SK-N-MC (cell line): ENCODE data around the gene IRF5.

Experiments used
- DNase-seq: peaks from one replicate; pipeline ENCODE4 v3.0.0-alpha.2; 2011; ENCODE audit warnings: low read depth, low spot score
- H3K27ac ChIP-seq: fragments of 200-600 bp; sonication (generic); 2 replicates; pipeline ENCODE4 v1.5.1; 2016; ENCODE audit warnings: mixed run types
- H3K36me3 ChIP-seq: fragments of 200-600 bp; sonication (generic); 2 replicates; pipeline ENCODE4 v1.6.1; 2017; ENCODE audit warnings: antibody characterized with exemption, low read length, mixed read lengths; ENCODE audit not compliant: insufficient read depth
- H3K4me3 ChIP-seq: fragments of 200-600 bp; sonication (generic); 2 replicates; pipeline ENCODE4 v1.5.1; 2016
- H3K9ac ChIP-seq: fragments of 200-600 bp; sonication (generic); 2 replicates; pipeline ENCODE4 v1.8.0; 2017; ENCODE audit warnings: mixed run types, mixed read lengths; ENCODE audit not compliant: insufficient read length
- H3K9me3 ChIP-seq: fragments of 200-600 bp; sonication (generic); 2 replicates; pipeline ENCODE4 v1.6.1; 2017; ENCODE audit warnings: low read depth, mild to moderate bottlenecking, antibody characterized with exemption, low read length, moderate library complexity, mixed read lengths
- EZH2 ChIP-seq: fragments of 200-600 bp; sonication (generic); IDR thresholded peaks from one replicate; pipeline ENCODE4 v1.6.1; 2017; ENCODE audit warnings: antibody characterized with exemption
- FOXP2 ChIP-seq: optimal IDR thresholded peaks from 2 replicates; pipeline ENCODE3; 2011; ENCODE audit warnings: mild to moderate bottlenecking, moderate library complexity; ENCODE audit not compliant: insufficient read depth; ENCODE audit errors: extremely low read length, control extremely low read depth
- POLR2AphosphoS5 ChIP-seq: IDR thresholded peaks from 2 replicates; pipeline ENCODE4 v1.6.1; 2012; ENCODE audit warnings: mild to moderate bottlenecking, low read depth, low read length, borderline replicate concordance

Gene IRF5

DNA sequence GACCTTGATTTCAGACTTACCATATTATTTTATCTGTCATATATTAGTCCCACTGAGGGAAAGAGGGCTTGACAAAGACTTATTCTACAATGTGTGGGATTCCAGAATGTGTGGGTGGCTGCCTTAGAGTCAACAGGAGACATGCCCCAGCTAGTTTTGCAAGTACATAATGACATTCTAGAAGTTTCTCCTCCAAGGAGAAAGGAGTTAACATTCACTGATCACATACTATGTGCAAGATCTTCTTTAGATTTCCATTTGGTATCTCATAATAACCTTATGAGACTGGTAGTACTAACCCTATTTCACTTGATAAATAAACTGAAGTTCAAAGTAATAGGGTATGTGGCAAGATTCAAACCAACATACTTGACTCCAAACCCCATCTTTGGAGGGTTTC, 25.2 kb downstream of the IRF5 start:
- Histone ChIP-seq H3K9me3 (no peaks in the 10 kb centered on the region), H3K9ac (no peak overlapping the region), H3K27ac (no peak overlapping the region), H3K36me3 (peaks cover 70% of the 10 kb centered on the region), H3K4me3 (no peak overlapping the region)
- TF ChIP-seq EZH2, result no peak
- TF ChIP-seq FOXP2, result no peak
- no peak for TF ChIP-seq POLR2AphosphoS5
- DNase-seq, result no peak

DNA sequence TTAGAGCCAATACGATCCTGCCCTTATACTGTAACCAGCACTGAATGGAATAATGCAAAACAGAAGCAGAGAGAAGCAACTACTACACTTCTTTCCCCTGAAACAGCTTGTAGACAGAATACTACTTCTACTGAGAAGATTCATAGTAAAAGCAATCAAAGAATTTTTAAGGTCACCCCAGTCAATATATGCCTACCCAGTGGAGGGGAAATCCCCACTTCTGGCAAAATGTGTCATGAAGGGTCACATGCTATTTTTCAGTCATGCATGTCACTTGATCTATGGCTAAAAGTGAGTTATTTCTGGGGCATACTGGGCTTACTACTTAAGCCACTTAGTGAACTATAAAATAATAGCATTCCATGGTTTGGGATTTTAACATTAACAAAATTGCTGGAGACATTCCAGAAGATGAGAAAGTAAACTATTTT, 25.6 kb downstream of the IRF5 start:
- no peaks in the 10 kb centered on the region for H3K9me3 ChIP-seq
- no peak for DNase-seq
- H3K4me3 ChIP-seq, result no peak overlapping the region
- TF ChIP-seq EZH2, result no peak
- no peak for TF ChIP-seq POLR2AphosphoS5
- no peak for TF ChIP-seq FOXP2
- H3K27ac ChIP-seq, result peak overlapping the region; percentile 55; the same call in 1 of the 2 replicates
- H3K36me3 ChIP-seq, result peaks cover 72% of the 10 kb centered on the region
- no peak overlapping the region for H3K9ac ChIP-seq

DNA sequence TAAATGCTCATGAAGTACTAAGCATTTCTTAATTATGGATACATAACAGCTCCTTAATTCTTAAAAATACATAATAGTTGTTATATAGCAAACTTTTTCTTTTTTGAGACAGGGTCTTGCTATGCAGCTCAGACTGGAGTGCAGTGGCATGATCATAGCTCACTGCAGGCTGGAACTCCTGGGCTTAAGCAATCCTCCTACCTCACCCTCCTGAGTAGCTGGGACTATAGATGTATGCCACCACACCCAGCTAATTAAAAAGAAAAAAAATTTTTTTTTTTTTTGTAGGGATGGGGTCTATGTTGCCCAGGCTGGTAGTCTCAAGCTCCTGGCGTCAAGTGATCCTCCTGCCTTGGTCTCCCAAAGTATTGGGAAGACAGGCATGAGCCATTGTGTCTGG, 30.9 kb downstream of the IRF5 start:
- no peak overlapping the region for H3K9ac ChIP-seq
- no peaks in the 10 kb centered on the region for H3K9me3 ChIP-seq
- H3K4me3 ChIP-seq, result no peak overlapping the region
- TF ChIP-seq POLR2AphosphoS5 (no peak), EZH2 (no peak), FOXP2 (no peak)
- no peak for DNase-seq
- no peak overlapping the region for H3K27ac ChIP-seq
- H3K36me3 ChIP-seq, result peaks cover 87% of the 10 kb centered on the region

DNA sequence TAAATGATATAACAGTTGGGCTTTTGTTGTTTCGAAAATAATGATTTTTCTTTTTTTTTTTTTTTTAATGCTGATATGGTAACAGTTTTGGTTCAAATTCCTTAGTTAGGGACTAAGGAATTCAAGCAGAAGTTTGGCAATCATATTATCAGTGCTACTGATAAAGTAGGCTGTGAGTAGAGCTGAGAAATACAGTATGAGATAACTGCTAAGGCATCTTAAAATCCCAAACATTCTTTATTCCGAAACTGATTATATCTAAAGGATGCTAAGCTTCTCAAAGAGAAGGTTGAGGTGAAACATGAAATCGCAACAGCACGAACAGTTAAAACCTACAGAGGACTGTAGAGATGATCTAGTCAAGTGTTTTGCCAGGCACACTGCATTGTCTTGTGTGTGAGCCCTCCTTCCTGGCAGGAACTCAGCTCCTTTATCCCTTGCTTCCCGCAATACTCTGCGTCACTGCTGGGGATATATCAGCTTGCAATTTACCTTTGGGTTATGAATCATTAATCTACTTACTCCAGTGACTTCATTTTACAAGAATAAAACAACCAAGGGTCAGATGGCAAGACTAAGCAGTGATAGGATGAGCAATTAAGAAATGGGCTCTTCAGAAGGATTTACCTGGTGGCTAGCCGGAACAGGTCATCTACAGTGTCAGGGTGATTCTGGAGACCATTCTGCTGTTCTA, 36.7 kb downstream of the IRF5 start:
- no peak for TF ChIP-seq EZH2
- no peak for TF ChIP-seq POLR2AphosphoS5
- no peak for TF ChIP-seq FOXP2
- peaks cover 84% of the 10 kb centered on the region for H3K36me3 ChIP-seq

DNA sequence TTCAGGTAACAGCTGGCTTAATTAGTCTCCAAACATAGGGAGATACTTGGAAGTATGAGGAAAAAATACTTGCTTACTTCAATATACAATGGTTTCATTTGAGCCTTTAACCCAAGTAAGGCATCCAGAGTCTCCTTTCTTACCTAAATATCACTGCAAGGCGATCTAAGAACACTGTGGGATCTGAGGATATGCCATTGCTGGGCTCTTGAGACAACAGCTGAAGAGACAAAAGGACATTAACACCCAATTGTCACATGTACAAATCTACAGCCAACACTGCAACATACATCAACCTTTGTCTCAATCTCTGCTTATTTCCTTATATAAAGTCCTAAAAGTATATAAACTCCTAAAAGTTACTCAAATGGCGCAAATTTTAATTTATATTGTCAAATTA, 44.4 kb downstream of the IRF5 start:
- no peak overlapping the region for H3K4me3 ChIP-seq
- H3K36me3 ChIP-seq, result peaks cover 89% of the 10 kb centered on the region
- H3K9ac ChIP-seq, result no peak overlapping the region
- H3K27ac ChIP-seq, result no peak overlapping the region
- no peak for DNase-seq
- no peaks in the 10 kb centered on the region for H3K9me3 ChIP-seq
- TF ChIP-seq EZH2, result no peak
- TF ChIP-seq POLR2AphosphoS5, result no peak
- no peak for TF ChIP-seq FOXP2

More for the DNA sequence above, 36.7 kb downstream of the IRF5 start:
- H3K9ac ChIP-seq, result no peak overlapping the region
- H3K9me3 ChIP-seq, result no peaks in the 10 kb centered on the region
- DNase-seq, result no peak
- H3K4me3 ChIP-seq, result no peak overlapping the region
- no peak overlapping the region for H3K27ac ChIP-seq

DNA sequence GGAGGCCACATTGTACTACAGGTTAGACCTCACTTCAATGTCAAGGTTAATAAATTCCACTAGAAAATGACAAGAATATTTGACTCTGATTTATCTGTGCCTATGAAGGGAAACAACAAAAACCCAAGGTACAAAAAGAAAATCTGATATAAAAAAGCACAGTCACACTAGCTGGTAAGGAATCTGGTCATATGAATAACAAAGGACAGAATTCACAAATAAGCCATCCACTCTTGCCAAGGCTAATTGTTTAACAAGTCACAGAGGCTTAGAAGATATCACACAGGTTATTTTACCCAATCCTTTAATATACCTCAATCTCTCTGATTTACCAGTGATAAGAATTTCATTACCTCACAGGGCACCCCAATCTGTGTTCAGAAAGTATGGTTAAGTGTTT, 47.9 kb downstream of the IRF5 start:
- no peak for TF ChIP-seq POLR2AphosphoS5
- no peak for TF ChIP-seq FOXP2
- no peak for TF ChIP-seq EZH2
- no peak for DNase-seq
- H3K4me3 ChIP-seq, result no peak overlapping the region
- H3K9ac ChIP-seq, result no peak overlapping the region
- H3K9me3 ChIP-seq, result no peaks in the 10 kb centered on the region
- H3K36me3 ChIP-seq, result peaks cover 84% of the 10 kb centered on the region
- H3K27ac ChIP-seq, result no peak overlapping the region

DNA sequence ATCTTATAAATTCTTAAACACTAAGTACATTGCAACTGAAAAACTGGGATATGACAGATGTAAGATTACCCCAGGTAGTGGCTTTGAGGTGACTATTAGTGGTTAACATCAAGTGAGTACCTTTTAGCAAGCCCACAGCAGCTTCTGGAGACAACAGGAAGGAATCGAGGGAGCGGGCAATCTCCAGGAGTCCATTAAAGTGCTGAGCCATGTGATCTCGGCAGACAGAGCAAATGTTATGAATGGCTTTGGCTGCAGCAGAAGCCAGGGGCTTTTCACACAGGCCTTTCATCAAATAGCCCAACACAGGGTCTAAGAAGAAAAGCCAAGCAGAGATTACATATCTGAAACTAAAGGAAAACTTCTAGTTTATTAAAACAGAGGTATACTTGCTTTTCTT, 48.9 kb downstream of the IRF5 start:
- no peak for DNase-seq
- Histone ChIP-seq H3K4me3 (no peak overlapping the region), H3K36me3 (peaks cover 83% of the 10 kb centered on the region), H3K9ac (no peak overlapping the region), H3K27ac (no peak overlapping the region), H3K9me3 (no peaks in the 10 kb centered on the region)
- TF ChIP-seq POLR2AphosphoS5 (no peak), FOXP2 (no peak), EZH2 (no peak)

DNA sequence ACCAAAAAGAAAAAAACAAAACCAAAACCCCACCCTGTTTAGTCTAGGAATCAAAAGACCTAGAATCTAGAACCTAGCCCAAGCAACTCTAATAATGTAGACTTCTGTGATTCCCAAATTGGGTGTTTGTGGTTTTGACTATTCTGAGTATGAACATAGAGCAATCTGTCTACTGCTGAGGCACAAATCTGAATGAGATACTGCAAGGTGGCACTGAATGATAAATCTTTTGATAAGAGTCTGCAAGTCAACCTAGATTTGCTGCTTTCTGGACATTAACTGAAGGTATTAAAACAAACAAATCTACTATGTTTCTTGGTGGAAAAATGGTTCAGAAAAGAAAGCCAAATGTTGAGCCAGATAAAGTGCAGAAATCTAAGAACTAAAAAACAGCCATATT, 50.6 kb downstream of the IRF5 start:
- Histone ChIP-seq H3K36me3 (peaks cover 79% of the 10 kb centered on the region), H3K9me3 (no peaks in the 10 kb centered on the region), H3K27ac (no peak overlapping the region), H3K9ac (no peak overlapping the region), H3K4me3 (no peak overlapping the region)
- TF ChIP-seq EZH2 (no peak), FOXP2 (no peak), POLR2AphosphoS5 (no peak)
- DNase-seq, result no peak

DNA sequence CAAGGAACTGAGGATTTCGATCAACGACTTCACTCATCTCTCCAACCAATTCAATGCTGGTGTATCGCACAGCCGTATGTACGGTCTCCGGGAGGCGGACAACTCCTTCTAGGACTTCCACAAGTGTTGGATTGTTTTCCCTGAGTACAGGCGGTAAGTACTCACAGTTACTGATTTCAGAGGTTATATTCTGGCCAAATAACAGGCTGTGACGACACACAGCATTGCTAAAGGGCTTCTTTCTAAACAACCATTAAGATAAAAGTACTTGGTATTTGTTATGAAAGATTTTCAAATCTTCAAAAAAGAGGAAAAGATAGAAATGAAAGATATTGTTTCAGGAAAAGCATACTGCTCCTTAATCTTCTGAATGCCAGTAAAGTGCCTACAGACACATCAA, 52.2 kb downstream of the IRF5 start:
- no peaks in the 10 kb centered on the region for H3K9me3 ChIP-seq
- H3K4me3 ChIP-seq, result no peak overlapping the region
- no peak overlapping the region for H3K9ac ChIP-seq
- no peak overlapping the region for H3K27ac ChIP-seq
- peaks cover 74% of the 10 kb centered on the region for H3K36me3 ChIP-seq
- DNase-seq, result no peak
- TF ChIP-seq EZH2, result no peak
- no peak for TF ChIP-seq POLR2AphosphoS5
- no peak for TF ChIP-seq FOXP2
